GM12878 (cell line): ENCODE results near the gene CYP51A1. TPM values are rescaled to one million over a fixed set of nuclear protein-coding genes. Genes with fewer than 3 reads are reported as not detected.

Experiments
- ATAC-seq: fragments of 200-7000 bp; cut with Tn5 transposase; 3 replicates; pipeline ENCODE4 v1.9.1; 2020; ENCODE audit warnings: mild to moderate bottlenecking, moderate library complexity
- BruUV-seq: library from RNA; stranded (reverse); fragments of 400-500 nt; replicated peaks from 2 replicates; lab custom pipeline; 2021; lab: Mats Ljungman, UMichigan
- CTCF ChIA-PET: fragments of 300-600 bp; sonication (Branson Sonifier 250); formaldehyde crosslinking; extraction: SDS; loops from one replicate; lab custom pipeline; 2021; ENCODE audit warnings: inconsistent platforms; lab: Yijun Ruan, JAX
- POLR2A ChIA-PET: fragments of 350-600 bp; formaldehyde crosslinking; extraction: SDS; loops from one replicate; lab custom pipeline; 2021; ENCODE audit warnings: inconsistent platforms; lab: Charles Lee
- RAD21 ChIA-PET: fragments of 300-600 bp; sonication (Branson Sonifier 250); formaldehyde crosslinking; loops from one replicate; lab custom pipeline; 2023; ENCODE audit warnings: antibody characterized with exemption; ENCODE audit not compliant: unreplicated experiment; lab: Charles Lee
- SMC1A ChIA-PET: fragments of 300-600 bp; sonication (Branson Sonifier 250); formaldehyde crosslinking; loops from one replicate; lab custom pipeline; 2023; ENCODE audit not compliant: unreplicated experiment, uncharacterized antibody; lab: Charles Lee
- DNase-seq: peaks from one replicate; pipeline ENCODE4 v3.0.0-alpha.2; 2011; ENCODE audit warnings: low read depth, low spot score
- FAIRE-seq: peaks from 3 replicates; lab custom pipeline; 2011; peaks lifted over from hg19 to GRCh38; lab: Jason Lieb, UNC
- H2AFZ ChIP-seq: 2 replicates; pipeline ENCODE4 v1.6.0; 2011; ENCODE audit warnings: low read depth, low read length, control low read depth; ENCODE audit not compliant: control insufficient read depth
- H3K27ac ChIP-seq: 2 replicates; pipeline ENCODE4 v1.5.1; 2011; ENCODE audit warnings: control low read depth; ENCODE audit not compliant: control insufficient read depth, insufficient read depth
- H3K27me3 ChIP-seq, 2 experiments: replicated peaks in 1 of 2; 2 replicates each; pipeline versions ENCODE4 v1.6.0 to v1.6.1; 2011; ENCODE audit warnings: low read length in 1 of 2; ENCODE audit not compliant: control insufficient read depth in 2 of 2, insufficient read depth in 2 of 2
- H3K36me3 ChIP-seq, 2 experiments: 2 replicates each; pipeline ENCODE4 v1.5.1; 2011; ENCODE audit warnings: low read length in 1 of 2; ENCODE audit not compliant: control insufficient read depth in 2 of 2, insufficient read depth in 2 of 2
- H3K4me1 ChIP-seq: 2 replicates; pipeline ENCODE4 v1.6.1; 2011; ENCODE audit warnings: mild to moderate bottlenecking, low read length, moderate library complexity, mixed read lengths; ENCODE audit not compliant: control insufficient read depth, insufficient read depth
- H3K4me2 ChIP-seq: 2 replicates; pipeline ENCODE4 v1.6.0; 2011; ENCODE audit warnings: control low read depth; ENCODE audit not compliant: control insufficient read depth, insufficient read depth
- H3K4me3 ChIP-seq: fragments of 200-600 bp; sonication (generic); 2 replicates; pipeline ENCODE4 v1.5.1; 2016
- H3K79me2 ChIP-seq: 2 replicates; pipeline ENCODE4 v1.6.0; 2011; ENCODE audit warnings: low read length; ENCODE audit not compliant: control insufficient read depth, insufficient read depth
- H3K9ac ChIP-seq: 2 replicates; pipeline ENCODE4 v1.8.0; 2011; ENCODE audit warnings: low read length, control low read depth, mixed read lengths; ENCODE audit not compliant: control insufficient read depth, insufficient read depth
- H3K9me3 ChIP-seq: replicated peaks from 3 replicates; pipeline ENCODE4 v1.5.1; 2011; ENCODE audit warnings: mild to moderate bottlenecking, low read length; ENCODE audit not compliant: control insufficient read depth, insufficient read depth
- H4K20me1 ChIP-seq: 2 replicates; pipeline ENCODE4 v1.6.0; 2011; ENCODE audit not compliant: control insufficient read depth, insufficient read depth
- CBX3 ChIP-seq: fragments of 200-600 bp; sonication (generic); IDR thresholded peaks from 2 replicates; pipeline ENCODE4 v1.6.1; 2016; ENCODE audit warnings: low read depth, borderline replicate concordance
- CHD4 ChIP-seq: fragments of 200-600 bp; sonication (generic); IDR thresholded peaks from 2 replicates; pipeline ENCODE4 v1.6.1; 2016; ENCODE audit warnings: mild to moderate bottlenecking
- CREM ChIP-seq: IDR thresholded peaks from 2 replicates; pipeline ENCODE4 v1.6.1; 2014; ENCODE audit warnings: antibody characterized with exemption, low read depth
- ETV6 ChIP-seq, 2 experiments: fragments of 450-650 bp in 1 of 2; IDR thresholded peaks in 1 of 2; conservative IDR thresholded peaks in 1 of 2; 2 replicates each; pipeline ENCODE4 v1.6.1; 2014; ENCODE audit warnings: antibody characterized with exemption in 1 of 2, borderline replicate concordance in 1 of 2, low read depth in 1 of 2, mild to moderate bottlenecking in 1 of 2, moderate library complexity in 1 of 2
- EZH2 ChIP-seq: IDR thresholded peaks from 2 replicates; pipeline ENCODE4 v1.6.1; 2012; ENCODE audit warnings: low read depth, mild to moderate bottlenecking, control low read depth, inconsistent platforms, low read length, borderline replicate concordance; ENCODE audit not compliant: control insufficient read depth
- KAT2A ChIP-seq: conservative IDR thresholded peaks from 2 replicates; pipeline ENCODE4 v1.6.1; 2011; ENCODE audit warnings: low read depth, low read length; ENCODE audit not compliant: control insufficient read depth
- RAD51 ChIP-seq: fragments of 450-650 bp; IDR thresholded peaks from 2 replicates; pipeline ENCODE4 v1.6.1; 2016; ENCODE audit warnings: moderate library complexity, mild to moderate bottlenecking, inconsistent platforms
- RBBP5 ChIP-seq: fragments of 200-600 bp; sonication (generic); conservative IDR thresholded peaks from 2 replicates; pipeline ENCODE4 v1.6.1; 2016
- SMC3 ChIP-seq: IDR thresholded peaks from 2 replicates; pipeline ENCODE4 v1.6.1; 2011; ENCODE audit warnings: low read length, improper control_type of control experiment, borderline replicate concordance
- SP1 ChIP-seq: IDR thresholded peaks from one replicate; pipeline ENCODE4 v1.6.1; 2011; ENCODE audit warnings: low read depth, low read length
- YBX1 ChIP-seq: fragments of 450-650 bp; IDR thresholded peaks from 2 replicates; pipeline ENCODE4 v1.6.1; 2016; ENCODE audit warnings: antibody characterized with exemption
- YY1 ChIP-seq: IDR thresholded peaks from 2 replicates; pipeline ENCODE4 v1.6.1; 2011; ENCODE audit warnings: low read depth, mild to moderate bottlenecking, low read length
- WGBS: methylation state at CpG from one replicate; pipeline ENCODE4 v1.1.6; 2016; ENCODE audit warnings: low lambda C conversion rate; ENCODE audit not compliant: insufficient replicate concordance, insufficient coverage; ENCODE audit errors: missing lambda C conversion rate; 5-methylcytosine and 5-hydroxymethylcytosine counted together
- in situ Hi-C: fragments of 300-500 bp; cut with MboI; formaldehyde crosslinking; loops from 9 replicates; pipeline ENCODE4 v1.14.3; 2018; ENCODE audit warnings: mixed read lengths
- intact Hi-C: fragments of 100-400 bp; cut with micrococcal nuclease; formaldehyde crosslinking; loops from one replicate; pipeline ENCODE4 v1.14.2; 2022; ENCODE audit not compliant: unreplicated experiment
- polyA plus RNA-seq, 11 experiments: library from polyadenylated mRNA; depleted of rRNA in 4 of 11; unstranded in 6 of 11; stranded (reverse) in 5 of 11; fragments of >200 nt; fragmentation: Nextera tagmentation in 4 of 11; fragmentation: Illumina TruSeq in 1 of 11; extraction: Ambion mirVana in 4 of 11; extraction: Trizol in 1 of 11; gene quantifications; 1 replicate in 1 of 11; 2 replicates in 10 of 11; pipeline versions ENCODE4 v1.2.1 to v1.2.3, GENCODE V29; 2011 to 2016; ENCODE audit warnings: inconsistent platforms in 2 of 11, missing spikeins in 2 of 11, low read depth in 1 of 11
- total RNA-seq, 4 experiments: library from RNA; depleted of rRNA in 3 of 4; stranded (reverse); fragments of >200 nt in 3 of 4; fragmentation: Illumina TruSeq in 1 of 4; extraction: Trizol in 1 of 4; gene quantifications; 2 replicates each; pipeline versions ENCODE4 v1.2.1 to v1.2.3, GENCODE V29; 2013 to 2021
- TF ChIP-seq, protein P1 (sequence below): fragments of 450-650 bp; conservative IDR thresholded peaks from 2 replicates; pipeline ENCODE4 v1.6.1; 2017; ENCODE audit warnings: mild to moderate bottlenecking, moderate library complexity
- TF ChIP-seq, protein P2 (sequence below): fragments of 450-650 bp; IDR thresholded peaks from 2 replicates; pipeline ENCODE4 v1.6.1; 2017; ENCODE audit warnings: antibody characterized with exemption, mild to moderate bottlenecking, moderate library complexity

CYP51A1 gene
- total and polyA plus RNA-seq, 10 of the 15 experiments (the other 5 are each of a cell fraction or from before 2014, with no cell fraction given), result 21.5 to 113 (median 61.8) TPM

DNA sequence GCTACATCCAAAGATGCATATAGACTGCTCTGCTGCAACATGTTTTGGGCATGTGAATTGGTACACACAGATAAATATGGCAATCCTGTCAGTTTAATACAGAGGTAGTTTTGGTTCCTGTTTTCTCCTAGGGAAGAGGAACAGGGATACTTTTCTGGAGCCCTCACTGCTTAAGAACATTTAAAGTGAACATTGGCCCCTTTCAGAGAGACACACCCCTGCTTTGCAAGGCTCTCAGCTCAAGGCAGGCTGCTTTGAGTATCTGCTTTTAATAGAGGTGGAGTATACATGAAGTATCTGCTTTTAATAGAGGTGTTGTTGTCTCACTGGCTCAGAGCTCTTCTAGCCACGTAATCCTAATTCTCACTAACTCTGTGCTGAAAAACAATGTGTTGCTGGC, 38.9 kb downstream of the CYP51A1 start:
- intact Hi-C loops (no loop called here), in situ Hi-C loops (no loop called here)
- Histone ChIP-seq H2AFZ (no peak overlapping the region), H3K27me3 (no peaks in the 10 kb centered on the region), H3K36me3 (peaks cover 0 to 30% of the 10 kb centered on the region in 2 experiments; a peak in 3 of 4 replicates), H3K9ac (no peak overlapping the region), H3K27ac (no peak overlapping the region), H3K4me3 (no peak overlapping the region), H3K4me1 (no peaks in the 10 kb centered on the region), H4K20me1 (no peaks in the 10 kb centered on the region), H3K9me3 (no peaks in the 10 kb centered on the region), H3K79me2 (no peaks in the 10 kb centered on the region), H3K4me2 (no peak overlapping the region)
- ChIA-PET CTCF (interaction anchor here (1.5 kb wide), 1 partner anchor 10 kb away, joined by 4 read pairs; no protein-coding TSS in a partner anchor), RAD21 (no interaction called here), SMC1A (no interaction called here), POLR2A (no interaction called here)
- no peak for FAIRE-seq
- TF ChIP-seq CREM (no peak), YBX1 (no peak), CBX3 (no peak), CHD4 (no peak)
- TF ChIP-seq, protein P1, sequence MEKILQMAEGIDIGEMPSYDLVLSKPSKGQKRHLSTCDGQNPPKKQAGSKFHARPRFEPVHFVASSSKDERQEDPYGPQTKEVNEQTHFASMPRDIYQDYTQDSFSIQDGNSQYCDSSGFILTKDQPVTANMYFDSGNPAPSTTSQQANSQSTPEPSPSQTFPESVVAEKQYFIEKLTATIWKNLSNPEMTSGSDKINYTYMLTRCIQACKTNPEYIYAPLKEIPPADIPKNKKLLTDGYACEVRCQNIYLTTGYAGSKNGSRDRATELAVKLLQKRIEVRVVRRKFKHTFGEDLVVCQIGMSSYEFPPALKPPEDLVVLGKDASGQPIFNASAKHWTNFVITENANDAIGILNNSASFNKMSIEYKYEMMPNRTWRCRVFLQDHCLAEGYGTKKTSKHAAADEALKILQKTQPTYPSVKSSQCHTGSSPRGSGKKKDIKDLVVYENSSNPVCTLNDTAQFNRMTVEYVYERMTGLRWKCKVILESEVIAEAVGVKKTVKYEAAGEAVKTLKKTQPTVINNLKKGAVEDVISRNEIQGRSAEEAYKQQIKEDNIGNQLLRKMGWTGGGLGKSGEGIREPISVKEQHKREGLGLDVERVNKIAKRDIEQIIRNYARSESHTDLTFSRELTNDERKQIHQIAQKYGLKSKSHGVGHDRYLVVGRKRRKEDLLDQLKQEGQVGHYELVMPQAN, result no peak
- BruUV-seq, result no TSS peak
- ATAC-seq, result no peak
- no peak for DNase-seq
- WGBS, result 100% methylated on average over 1 of the region's 1 CpG

DNA sequence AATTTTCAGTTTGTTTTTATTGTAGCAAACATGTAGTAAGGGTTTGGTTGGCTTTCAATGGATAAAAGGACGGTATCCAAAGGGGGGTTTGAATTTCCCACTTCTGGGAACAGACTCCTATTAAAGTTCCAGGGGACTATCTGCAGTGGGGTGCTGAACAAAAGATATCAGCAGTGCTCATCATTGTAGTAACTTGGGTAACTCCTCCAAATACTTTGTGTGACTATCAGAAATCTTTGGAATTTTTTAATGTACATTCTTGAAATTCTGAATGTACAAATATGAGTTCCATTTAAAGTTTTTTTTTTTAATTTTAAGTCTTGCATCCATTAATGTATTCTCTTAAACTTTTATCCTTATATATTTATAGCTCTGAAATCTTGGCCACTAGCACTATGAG, 42.1 kb downstream of the CYP51A1 start:
- no peaks in the 10 kb centered on the region for H3K9me3 ChIP-seq
- H3K79me2 ChIP-seq, result no peaks in the 10 kb centered on the region
- POLR2A ChIA-PET, result no interaction called here
- intact Hi-C loops (no loop called here), in situ Hi-C loops (no loop called here)
- CTCF ChIA-PET, result interaction anchor here (1.2 kb wide), 2 partner anchors 87 to 146 kb away, joined by 3 to 4 read pairs; no protein-coding TSS in a partner anchor
- no peaks in the 10 kb centered on the region for H4K20me1 ChIP-seq
- no peak overlapping the region for H2AFZ ChIP-seq
- H3K36me3 ChIP-seq, result peaks cover 0 to 25% of the 10 kb centered on the region in 2 experiments; a peak in 3 of 4 replicates
- H3K4me3 ChIP-seq, result no peak overlapping the region
- DNase-seq, result no peak
- BruUV-seq, result no TSS peak
- ATAC-seq, result no peak
- no peaks in the 10 kb centered on the region for H3K27me3 ChIP-seq
- no peak overlapping the region for H3K27ac ChIP-seq
- no peak overlapping the region for H3K4me2 ChIP-seq
- 81% methylated on average over 1 of the region's 1 CpG for WGBS
- H3K9ac ChIP-seq, result no peak overlapping the region
- H3K4me1 ChIP-seq, result no peaks in the 10 kb centered on the region
- RAD21 ChIA-PET, result interaction anchor here (0.6 kb wide), 1 partner anchor 341 kb away, joined by 3 read pairs; no protein-coding TSS in a partner anchor
- SMC1A ChIA-PET, result interaction anchor here (0.9 kb wide), 1 partner anchor 28 kb away, joined by 3 read pairs; no protein-coding TSS in a partner anchor
- FAIRE-seq, result no peak
- TF ChIP-seq RAD51, result no peak
- TF ChIP-seq YY1, result no peak
- no peak for TF ChIP-seq KAT2A
- no peak for TF ChIP-seq ETV6 (conservative IDR thresholded peaks at IDR 0.05 in 1 of 2, IDR thresholded peaks at IDR 0.05 in 1 of 2; ENCODE audit: borderline replicate concordance in 1 of 2, low read depth in 1 of 2)
- TF ChIP-seq SP1, result no peak
- no peak for TF ChIP-seq RBBP5
- no peak for TF ChIP-seq SMC3
- TF ChIP-seq EZH2, result no peak
- TF ChIP-seq, protein P2, sequence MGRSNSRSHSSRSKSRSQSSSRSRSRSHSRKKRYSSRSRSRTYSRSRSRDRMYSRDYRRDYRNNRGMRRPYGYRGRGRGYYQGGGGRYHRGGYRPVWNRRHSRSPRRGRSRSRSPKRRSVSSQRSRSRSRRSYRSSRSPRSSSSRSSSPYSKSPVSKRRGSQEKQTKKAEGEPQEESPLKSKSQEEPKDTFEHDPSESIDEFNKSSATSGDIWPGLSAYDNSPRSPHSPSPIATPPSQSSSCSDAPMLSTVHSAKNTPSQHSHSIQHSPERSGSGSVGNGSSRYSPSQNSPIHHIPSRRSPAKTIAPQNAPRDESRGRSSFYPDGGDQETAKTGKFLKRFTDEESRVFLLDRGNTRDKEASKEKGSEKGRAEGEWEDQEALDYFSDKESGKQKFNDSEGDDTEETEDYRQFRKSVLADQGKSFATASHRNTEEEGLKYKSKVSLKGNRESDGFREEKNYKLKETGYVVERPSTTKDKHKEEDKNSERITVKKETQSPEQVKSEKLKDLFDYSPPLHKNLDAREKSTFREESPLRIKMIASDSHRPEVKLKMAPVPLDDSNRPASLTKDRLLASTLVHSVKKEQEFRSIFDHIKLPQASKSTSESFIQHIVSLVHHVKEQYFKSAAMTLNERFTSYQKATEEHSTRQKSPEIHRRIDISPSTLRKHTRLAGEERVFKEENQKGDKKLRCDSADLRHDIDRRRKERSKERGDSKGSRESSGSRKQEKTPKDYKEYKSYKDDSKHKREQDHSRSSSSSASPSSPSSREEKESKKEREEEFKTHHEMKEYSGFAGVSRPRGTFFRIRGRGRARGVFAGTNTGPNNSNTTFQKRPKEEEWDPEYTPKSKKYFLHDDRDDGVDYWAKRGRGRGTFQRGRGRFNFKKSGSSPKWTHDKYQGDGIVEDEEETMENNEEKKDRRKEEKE, result no peak
